ENCODE measurements around the gene MAGEA9B.
"Not testable (repeated sequence)": the region's sequence is repeated elsewhere in the genome, so short reads cannot be mapped to it uniquely, and the experiment has no call there.

Gene MAGEA9B

DNA sequence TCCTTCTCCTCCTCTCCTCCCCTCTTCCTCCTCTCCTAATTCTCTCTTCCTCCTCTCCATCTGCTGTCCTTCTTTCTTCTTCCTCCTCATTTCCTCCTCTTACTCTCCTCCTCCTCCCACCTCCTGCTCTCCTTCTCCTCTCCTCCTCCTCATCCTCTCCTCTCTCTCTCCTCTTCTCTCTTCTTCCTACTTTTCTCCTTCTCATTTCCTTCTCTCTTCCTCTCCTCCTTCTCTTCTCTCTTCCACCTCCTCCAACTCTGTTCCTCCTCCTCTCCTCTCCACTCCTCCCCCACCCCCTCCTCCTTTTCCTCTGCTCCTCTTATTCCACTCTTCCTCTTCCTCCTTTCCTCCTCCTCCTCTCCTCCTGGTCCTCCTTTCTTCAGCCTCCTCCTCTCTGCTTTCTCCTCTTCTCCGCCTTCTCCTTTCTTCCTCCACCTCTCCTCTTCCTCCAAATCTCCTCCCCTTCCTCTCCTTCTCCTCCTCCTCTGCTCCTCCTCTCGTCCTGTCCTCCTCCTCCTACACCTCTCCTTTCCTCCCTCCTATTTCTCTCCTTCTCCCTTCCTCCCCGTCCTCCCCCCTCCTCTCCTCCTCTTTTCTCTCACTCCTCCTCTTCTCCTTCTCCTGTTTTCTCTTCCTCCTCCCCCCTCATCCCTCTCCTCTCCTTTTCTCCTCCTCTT lies 52.2 kb downstream of the MAGEA9B start:
- DNase-seq (ENCODE audit: low spot score), result not testable (repeated sequence)

DNA sequence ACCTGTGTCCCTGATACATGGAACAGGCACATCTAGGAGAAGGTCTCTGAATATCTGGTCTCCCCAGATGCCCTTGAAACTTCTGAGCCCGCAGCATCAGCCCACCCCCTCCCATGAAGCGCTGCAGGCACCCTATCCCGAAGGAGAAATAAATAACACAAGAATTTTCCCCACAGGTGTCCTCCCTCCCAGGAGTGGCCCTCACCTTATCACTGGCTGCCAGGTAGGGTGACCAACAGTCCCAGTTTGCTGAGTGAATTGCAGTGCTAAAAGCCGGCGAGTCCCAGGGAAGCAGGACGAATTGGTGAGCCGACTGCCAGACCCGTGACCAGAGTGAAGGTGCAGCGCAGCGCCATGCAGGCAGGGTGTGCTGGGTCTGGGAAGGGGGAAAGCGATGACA lies 53.3 kb downstream of the MAGEA9B start:
- not testable (repeated sequence) for DNase-seq (ENCODE audit: low spot score)

GRCh38 chrX:149532868-149533267 lies 54.4 kb downstream of the MAGEA9B start:
- not testable (repeated sequence) for DNase-seq (ENCODE audit: low spot score)

Data from pons (tissue), 1 donor.